ENCODE results near the gene NDFIP1.

The NDFIP1 gene

DNA sequence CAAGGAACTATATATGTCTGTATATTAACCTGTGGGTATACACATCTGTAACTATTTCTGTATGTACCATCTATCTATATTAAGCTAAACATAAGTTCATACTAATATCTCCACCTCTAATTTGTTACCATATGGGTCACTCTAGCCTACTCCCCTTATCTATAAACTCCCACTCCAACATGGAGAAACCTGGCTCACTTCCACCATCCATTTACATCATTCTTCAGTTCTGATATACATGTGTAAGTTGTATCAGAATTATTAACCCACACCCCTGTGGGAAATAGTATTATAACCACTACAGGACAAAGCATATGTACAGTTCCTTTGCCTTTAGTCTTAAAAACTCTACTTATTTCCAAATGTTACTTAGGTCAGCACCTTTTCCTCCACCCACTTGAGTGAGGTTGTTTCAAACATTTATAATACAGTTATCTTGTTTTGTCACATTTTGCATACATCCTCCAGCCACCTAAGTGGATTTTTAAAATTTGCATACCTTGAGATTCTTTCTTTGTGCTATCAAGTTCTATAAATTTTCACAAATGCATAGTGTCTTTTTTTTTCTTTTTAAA is 10.6 kb downstream of the NDFIP1 start:
- DNase-seq (ENCODE audit: low spot score), result no peak

DNA sequence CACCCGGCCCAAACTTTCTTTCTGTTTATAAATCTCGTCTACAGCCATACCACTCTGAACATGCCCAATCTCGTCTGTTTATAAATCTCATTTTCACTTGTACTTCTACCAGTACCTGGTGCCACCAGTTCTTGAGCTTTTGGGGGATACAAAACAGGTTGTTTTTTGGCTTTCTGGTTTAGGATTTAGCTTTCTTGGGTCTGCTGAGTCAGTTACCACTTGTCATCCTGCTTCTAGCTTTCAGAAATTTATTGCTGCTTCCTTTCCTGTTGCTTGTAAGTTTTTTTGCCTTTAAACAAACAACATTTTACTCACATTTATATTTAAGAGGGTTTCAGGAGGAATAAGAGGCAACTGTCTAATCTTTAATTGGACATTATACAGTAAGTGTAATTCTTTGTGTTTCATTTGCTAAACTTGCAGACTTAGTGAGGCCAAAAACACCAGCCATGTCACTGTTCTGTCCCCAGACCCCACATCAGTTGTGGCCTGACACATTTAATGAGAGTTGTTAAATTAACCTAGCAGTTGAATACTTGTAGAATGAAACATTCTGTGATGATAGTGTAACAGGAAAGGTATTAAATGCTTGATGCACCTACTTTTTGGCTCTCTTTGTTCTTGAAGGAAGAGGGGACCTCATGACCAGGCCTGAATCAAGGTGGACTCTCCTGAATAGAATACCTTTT is 11.8 kb downstream of the NDFIP1 start:
- no peak for DNase-seq (ENCODE audit: low spot score)

DNA sequence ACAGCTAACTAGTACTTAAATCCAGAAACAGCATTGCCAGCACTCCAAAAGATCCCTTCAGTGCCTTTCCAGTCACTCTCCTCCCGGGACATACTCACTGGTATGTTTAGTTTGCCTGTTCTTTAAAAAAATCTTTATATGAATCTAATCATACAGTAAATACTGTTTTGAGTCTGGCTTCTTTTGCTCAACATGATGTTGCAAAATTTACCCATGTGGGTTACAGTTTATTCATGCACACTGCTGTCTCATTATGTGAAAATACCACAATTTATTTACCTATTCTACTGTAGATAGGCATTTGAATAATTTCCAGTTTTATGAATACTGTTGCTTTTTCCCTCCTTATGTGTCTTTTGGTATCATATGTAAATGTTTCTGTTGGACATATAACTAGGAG is 13.5 kb downstream of the NDFIP1 start:
- DNase-seq (ENCODE audit: low spot score), result no peak

DNA sequence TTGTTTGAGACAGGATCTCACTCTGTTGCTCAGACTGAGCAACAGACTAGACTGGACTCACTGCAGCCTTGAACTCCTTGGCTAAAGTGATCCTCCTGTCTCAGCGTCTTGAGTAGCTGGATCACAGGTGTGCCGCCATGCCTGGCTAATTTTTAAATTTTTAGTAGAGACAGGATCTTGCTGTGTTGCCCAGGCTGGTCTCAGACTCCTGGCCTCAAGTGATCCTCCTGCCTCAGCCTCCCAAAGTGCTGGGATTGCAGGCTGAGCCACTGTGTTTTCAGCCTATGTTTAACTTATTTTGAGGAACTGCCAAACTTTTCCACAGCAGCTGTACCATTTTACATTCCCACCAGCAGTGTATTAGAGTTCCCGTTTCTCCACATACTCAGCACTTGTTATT is 16.8 kb downstream of the NDFIP1 start:
- no peak for DNase-seq (ENCODE audit: low spot score)

DNA sequence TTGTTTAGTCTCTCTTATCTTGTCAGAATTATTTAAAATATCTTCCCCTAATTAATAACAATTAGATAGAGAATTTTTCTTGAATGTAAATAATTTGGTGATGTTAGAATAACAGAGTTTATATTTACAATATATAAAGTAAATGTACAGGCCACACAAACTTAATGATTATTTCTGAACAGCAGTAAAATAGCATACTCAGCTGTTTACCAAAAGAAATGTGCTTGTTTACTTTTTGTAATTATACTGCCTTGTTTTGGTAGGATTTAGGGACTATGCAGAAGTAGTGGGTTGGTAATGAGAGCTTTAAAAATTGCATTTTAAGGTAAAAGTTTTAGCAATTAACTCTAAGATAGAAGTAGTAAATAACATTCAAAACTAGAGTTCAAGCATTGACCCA is 17.4 kb downstream of the NDFIP1 start:
- no peak for DNase-seq (ENCODE audit: low spot score)

DNA sequence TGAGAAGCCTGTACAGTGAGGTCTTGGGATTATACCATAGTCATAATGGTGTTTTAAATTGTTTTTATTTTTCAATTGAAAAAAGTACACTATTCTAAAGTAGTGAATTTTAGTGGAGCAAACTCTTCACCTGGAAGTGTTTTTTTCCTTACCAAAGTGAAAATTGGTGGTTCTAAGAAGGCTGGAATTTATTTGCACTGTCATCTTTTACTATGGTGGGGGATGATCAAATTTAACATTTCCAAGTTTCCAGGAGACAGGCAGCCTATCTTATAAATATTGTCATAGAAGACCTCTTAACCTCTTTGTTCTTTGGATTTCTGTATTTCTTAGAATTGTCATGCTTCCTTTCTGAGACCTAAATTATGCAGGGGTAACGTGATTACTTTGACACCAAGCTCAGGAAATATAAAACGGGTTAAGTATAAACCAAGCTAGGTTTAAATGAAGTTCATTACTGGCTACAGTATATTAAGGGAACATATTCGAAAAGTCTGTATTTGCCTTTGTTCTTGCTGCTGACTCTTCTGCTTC is 20.2 kb downstream of the NDFIP1 start:
- no peak for DNase-seq (ENCODE audit: low spot score)

DNA sequence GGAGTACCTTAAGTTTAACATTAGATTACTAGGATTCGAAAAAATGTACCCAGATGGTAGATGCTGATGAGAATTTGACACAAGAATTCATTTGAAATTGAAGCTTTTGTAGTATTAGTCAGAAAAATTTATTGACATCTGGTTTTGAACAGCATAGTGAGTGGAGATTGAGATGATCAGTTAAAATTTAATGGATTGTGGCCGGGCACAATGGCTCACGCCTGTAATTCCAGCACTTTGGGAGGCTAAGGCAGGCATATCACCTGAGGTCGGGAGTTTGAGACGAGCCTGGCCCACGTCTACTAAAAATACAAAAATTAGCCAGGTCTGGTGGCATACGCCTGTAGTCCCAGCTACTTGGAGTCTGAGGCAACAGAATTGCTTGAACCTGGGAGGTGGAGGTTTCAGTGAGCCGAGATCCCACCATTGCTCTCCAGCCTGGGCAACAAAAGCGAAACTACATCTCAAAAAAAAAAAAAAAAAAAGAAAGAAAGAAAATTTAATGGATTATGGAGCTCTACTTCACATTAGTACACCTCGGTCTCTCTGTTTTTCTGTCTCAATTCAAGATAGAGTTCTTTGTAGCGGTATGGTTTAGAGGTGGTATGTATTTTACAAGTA is 21.0 kb downstream of the NDFIP1 start:
- no peak for DNase-seq (ENCODE audit: low spot score)

DNA sequence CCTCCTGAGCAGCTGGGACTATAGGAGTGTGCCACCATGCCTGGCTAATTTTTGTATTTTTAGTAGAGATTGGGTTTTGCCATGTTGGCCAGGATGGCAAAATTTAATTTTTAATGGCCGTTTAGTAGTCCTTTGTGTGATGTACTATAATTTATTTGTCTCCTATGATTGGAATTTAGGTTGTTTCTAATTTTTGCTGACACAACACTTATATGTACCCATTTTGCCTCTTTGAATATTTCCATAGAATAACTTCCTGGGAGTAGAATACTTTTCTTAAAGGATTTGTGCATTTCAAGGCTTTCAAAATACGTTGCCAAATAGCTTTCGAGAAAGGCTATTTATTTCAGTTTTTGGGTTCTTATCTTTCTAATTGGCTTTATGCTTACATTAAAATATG is 22.8 kb downstream of the NDFIP1 start:
- no peak for DNase-seq (ENCODE audit: low spot score)

DNA sequence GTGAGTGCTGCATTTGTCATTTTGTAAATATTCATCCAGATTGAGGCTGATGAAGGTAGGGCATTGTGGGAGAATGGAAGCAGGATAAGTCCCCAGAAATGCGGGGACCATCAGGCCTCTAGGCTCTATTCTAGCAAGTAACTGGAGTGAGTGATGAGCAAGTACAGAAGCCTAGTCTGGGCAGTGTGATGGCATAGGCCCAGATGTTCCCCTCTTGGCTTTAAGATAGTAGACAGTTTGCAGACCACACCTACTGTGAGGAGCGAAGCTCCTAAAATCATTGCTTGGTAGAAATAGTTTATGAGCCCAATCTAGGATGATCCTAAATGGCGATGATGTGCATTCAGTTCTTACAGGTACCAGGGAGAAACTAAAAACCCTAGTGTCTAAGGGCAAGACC is 24.3 kb downstream of the NDFIP1 start:
- no peak for DNase-seq (ENCODE audit: low spot score)

DNA sequence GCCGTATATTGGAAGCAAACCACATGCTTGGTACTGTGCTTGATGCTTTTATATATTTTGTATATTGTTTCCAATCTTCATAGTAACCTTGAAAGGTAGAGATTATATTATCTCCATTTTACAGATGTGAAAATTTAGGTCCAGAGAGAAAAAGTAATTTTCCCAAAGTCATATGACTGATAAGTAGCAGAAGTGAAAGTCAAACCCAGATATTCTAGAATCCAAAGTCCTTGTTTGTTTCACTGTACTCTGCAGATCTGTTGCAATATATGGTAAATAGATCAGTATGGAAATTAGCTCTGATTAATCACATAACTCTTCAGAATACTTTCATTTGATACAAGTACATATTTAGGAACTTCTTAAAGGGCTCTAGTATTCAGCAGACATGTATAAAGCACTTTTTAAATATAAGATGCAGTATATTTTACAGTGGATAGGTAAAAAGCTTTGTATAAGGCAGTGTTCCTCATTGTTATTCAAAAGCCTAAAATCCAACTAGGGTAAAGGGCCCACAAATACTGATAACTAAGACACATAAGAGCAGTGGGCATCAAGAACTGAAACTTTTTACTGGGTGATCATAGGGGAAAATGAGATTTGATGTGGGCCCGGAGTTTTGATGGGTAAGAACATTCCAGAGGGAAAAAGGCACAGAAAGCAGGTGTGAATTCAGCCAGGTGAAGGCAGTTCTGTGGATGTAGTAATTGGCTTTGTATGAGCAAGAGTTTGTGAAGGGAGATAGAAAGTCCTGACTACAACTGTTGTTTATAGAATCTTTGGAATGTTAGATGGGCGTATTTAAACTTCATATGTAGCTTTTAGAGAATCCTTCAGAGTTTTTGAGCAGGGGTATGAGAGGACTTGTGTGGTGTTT is 25.0 kb downstream of the NDFIP1 start:
- DNase-seq (ENCODE audit: low spot score), result no peak

DNA sequence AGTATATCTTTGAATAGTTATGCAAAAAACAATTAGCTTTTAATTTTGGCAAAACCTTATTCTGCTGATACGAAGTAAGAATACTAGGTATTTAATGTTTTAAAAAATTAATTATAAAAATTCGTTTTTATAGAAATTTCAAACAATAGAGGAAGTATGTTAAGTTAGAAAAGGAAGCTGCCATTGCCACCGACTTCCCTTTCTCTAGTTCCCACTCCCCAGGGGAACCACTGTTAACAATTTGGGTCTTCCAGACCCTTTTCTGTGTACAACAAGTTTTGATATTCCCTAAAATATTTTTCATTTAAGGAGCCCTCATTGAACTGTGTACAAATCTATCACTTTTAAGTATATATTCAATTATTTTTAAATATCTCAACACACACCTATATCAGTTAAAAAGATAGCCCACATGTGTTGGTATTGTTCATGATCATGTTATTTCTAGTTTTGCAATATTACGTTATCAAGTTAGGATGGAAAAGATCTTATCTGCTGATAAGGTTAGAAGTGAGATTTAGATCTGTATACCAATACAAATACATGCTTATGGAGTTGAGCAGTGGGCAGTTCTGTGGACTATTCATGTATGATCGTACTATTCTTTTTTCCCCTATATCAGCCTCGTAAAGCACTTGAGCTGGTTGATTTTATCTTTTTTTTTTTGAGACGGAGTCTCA is 25.9 kb downstream of the NDFIP1 start:
- DNase-seq (ENCODE audit: low spot score), result no peak

DNA sequence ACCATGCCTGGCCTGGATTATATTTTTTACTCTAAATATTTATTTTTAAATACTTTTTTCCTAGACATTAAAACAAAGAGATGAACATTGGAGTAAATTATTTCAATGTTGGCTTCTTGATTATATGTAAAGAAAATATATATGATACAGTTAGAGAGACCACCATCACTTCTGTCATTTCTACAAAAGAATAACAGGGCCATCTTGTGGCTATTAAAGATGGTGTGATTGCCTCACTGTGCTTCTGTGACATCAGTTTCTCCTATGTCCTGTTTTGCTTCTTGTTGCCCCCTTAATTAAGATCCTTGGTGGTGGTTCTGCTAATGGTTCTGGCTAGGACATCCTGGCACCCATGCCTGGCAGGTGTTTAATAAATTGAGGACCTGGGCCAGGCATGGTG is 32.9 kb downstream of the NDFIP1 start:
- no peak for DNase-seq (ENCODE audit: low spot score)

DNA sequence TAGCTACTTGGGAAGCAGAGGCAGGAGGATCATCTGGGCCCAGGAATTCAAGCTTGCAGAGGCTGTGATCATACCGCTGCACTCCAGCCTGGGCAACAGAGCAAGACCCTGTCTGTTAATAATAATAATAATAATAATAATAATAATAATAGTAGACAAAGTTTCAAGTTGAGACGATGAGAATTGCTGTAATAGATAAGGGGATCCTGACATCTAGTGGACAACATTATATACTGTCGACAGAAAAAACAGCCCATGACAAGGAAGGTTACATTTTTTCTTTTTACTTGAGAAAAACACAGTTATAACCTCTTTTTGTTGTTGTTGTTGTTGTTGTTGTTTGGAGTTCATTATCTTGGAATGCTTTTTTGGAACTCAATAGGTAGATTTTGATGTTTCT is 35.3 kb downstream of the NDFIP1 start:
- DNase-seq (ENCODE audit: low spot score), result peak; percentile 55

DNA sequence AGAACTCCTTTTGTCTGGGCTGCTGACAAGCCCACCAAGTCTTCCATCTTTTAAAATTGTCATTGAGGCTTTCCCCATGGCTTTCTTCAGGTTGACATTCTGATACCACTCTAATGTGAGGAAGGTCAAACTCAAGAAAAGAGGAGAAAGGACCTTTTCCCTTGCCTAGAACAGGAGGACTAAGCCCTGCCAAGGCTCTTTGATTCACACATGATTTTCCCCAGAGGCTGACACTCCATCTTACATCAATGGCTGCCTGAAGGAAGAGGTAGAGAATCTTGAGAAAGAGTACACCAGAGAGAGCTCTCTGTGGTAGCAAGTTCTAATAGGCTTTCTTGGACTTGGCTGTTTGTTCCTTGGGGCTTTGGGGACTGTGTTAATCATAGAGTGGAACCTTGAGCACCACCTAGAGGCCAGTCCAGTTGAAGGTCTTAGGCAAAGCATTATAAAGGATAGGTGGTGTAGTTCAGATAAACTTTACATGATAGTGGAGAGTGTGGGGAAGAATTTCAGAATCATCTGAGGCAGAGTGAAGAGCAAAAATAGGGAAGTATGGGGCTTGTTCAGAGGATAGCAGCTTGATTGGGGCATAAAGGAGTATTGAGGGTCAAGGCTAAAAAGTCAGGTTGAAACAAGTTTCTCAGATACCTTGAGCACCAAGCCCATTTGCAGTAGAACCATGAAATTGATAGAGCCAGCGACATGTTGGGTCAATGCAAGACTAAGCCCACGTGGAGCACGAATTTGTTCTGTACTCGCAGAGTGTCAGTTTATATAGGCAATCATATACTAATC is 36.7 kb downstream of the NDFIP1 start:
- DNase-seq (ENCODE audit: low spot score), result peak; percentile 74

DNA sequence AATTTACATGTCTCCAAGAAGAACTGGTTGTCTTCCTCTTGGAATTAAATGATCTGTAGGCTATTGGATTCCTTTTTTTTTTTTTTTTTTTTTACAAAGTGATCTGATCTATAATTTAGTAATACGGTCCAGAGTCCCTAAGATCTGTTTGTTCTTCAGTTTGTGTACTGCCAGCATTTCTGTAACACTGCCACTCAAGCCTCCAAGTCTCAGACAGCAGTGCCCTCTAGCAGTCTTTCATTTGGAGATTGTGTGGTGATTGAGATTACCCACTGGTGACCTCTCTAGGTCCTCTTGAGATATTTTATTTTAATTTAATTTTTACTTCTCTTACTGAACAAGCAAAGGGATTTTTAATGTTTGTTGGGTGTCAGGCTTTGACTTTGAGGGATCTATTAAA is 40.8 kb downstream of the NDFIP1 start:
- no peak for DNase-seq (ENCODE audit: low spot score)

DNA sequence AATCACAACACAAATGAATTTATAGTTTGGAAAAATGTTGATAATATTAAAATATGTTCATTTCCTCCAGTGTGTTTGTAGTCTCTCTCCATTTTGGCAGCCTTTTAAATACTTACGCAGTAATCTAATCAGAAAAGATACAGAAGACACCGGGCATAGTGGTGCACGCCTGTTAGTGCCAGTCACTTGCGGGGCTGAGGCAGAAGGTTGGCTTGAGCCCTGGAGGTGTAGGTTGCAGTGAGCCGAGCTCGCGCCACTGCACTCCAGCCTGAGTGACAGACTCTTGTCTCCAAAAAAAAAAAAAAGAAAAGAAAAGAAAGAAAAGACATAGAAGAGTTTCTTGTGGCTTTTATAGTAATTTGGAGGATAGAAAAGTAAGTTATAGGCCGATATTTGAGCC is 41.9 kb downstream of the NDFIP1 start:
- no peak for DNase-seq (ENCODE audit: low spot score)

DNA sequence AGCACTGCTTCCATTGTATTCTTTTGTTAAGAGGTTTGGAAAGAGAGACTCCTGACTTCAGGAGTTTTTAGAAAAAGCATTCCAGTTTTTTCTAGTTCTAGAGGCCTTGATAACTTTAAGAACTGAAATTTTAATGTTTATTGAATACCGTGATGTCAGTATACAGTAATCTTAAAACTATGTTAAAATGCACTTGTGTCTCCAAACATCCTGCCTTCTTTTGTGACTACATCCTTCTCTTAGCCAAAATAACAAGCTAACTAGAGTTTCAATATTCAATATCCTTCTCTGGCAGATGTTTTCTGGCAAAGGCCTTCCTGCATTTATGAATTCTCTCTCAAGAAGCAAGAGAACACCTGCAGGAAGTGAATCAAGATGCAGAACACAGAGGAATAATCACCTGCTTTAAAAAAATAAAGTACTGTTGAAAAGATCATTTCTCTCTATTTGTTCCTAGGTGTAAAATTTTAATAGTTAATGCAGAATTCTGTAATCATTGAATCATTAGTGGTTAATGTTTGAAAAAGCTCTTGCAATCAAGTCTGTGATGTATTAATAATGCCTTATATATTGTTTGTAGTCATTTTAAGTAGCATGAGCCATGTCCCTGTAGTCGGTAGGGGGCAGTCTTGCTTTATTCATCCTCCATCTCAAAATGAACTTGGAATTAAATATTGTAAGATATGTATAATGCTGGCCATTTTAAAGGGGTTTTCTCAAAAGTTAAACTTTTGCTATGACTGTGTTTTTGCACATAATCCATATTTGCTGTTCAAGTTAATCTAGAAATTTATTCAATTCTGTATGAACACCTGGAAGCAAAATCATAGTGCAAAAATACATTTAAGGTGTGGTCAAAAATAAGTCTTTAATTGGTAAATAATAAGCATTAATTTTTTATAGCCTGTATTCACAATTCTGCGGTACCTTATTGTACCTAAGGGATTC is 43.1 kb downstream of the NDFIP1 start:
- peak; percentile 70 for DNase-seq (ENCODE audit: low spot score)

DNA sequence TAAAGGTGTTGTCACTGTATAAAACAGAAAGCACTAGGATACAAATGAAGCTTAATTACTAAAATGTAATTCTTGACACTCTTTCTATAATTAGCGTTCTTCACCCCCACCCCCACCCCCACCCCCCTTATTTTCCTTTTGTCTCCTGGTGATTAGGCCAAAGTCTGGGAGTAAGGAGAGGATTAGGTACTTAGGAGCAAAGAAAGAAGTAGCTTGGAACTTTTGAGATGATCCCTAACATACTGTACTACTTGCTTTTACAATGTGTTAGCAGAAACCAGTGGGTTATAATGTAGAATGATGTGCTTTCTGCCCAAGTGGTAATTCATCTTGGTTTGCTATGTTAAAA is 43.8 kb downstream of the NDFIP1 start:
- DNase-seq (ENCODE audit: low spot score), result no peak

DNA sequence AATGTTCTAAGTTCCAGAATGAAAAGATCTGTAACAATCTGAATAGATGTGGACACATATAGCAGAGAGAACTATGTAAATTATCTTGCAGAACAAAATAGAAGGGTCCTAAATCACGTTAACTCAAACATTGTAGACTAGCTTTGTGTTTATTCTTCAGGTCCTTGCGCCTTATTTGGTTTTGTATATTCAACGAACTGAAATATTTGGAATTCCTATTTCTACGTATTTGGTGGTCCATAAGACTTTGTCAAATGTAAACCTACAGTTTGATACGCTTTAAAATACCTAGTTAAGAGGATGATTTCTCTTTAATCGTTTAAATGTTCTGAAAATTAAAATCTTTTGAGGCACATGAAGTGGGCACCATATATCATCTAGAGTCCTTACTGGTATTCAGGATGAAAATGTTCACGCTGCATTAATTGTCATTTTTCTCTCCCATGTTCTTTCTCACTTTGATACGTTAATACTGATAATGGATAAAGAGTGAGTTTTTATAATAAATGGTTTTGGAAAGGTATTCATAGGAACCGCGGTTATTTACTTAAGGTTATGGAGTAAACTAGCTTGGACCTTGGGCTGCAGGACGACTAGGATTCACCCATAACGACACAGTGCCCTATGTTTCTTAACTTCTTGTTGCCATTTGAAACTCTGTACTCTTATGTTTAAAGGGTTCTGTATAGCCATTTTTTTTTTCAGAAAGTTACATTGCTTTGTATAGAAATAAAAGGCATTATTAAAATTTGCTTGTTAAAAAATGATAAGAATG is 45.3 kb downstream of the NDFIP1 start:
- no peak for DNase-seq (ENCODE audit: low spot score)
